ENCODE data around the gene KLHDC1.
"Not testable (repeated sequence)": the region's sequence is repeated elsewhere in the genome, so short reads cannot be mapped to it uniquely, and the experiment has no call there.

Gene KLHDC1

DNA sequence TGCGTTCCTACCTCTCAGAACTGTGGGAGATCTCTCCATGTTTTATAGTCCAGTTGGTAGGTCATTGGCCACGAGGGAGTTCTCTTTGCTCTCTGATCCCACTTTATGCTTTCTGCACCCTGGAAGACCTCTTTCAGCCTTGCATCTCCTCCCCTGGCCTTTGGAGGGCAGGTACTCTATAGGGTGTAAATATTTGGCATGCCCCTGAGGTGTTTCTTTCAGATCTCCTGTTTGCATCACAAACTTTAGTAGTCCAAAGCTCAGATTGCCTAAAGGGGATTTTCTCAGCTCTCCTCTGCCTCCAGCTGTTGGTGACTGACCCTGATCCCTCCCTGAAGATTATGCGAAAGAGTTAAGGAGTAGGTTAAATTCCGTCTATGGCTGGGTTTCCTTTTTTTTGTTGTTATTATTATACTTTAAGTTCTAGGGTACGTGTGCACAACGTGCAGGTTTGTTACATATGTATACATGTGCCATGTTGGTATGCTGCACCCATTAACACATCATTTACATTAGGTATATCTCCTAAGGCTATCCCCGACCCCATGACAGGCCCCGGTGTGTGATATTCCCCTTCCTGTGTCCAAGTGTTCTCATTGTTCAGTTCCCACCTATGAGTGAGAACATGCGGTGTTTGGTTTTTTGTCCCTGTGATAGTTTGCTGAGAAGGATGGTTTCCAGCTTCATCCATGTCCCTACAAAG is 29.0 kb downstream of the KLHDC1 start:
- DNase-seq (ENCODE audit: low spot score): not testable (repeated sequence)

DNA sequence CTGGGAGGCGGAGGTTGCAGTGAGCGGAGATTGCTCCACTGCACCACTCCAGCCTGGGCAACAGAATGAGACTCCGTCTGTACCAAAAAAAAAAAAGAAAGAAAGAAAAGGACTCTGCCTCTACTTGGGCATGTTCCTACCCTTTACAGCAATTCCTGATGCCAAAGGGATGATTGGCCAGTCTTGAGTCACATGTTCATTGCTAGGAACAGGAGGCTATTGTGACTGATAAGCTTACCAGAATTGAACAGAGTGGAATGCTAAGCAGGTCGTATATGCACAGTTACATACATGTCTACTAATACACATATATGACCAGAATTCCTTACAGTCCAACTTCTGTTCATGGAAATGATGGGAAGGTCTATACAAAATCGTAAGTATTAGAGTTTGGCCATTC is 34.3 kb downstream of the KLHDC1 start:
- DNase-seq (ENCODE audit: low spot score): no peak

DNA sequence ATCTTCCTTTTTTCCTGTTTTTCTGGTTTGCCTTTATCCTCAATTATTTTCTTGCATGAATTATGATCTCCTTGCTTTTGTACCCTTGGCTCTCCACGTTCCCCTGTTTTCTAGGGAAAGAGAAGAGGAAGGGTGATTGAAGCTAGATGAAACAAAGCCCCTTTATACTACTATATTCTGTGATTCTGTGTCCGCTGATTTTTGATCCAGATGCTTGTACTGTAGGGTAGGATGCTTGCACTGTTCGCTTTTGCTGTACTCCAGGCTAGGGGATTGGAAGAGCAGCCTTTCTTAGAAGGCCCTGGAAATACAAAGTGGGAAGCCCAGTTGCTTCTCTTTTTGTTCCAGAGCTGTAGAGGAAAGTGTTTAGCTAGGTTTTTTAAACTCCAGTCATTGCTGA is 40.0 kb downstream of the KLHDC1 start:
- DNase-seq (ENCODE audit: low spot score): no peak

DNA sequence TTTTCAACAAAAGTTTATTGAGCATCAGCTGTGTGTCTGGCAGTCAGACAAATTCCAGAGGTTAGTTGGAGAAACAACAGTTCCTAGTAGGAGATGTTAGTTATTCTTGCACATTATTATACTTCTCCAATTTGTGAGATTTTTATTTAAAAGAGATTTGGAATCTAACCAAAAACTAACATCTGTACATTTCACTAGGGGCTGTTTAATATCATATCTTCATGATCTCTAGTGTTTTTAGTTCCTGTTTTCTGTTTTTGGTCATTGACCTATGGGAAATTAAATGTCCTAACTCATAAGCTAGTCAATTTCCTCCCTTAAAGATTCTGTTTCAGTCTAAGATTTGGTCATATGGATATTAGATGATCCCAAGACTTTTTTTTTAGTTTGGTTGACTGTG is 40.9 kb downstream of the KLHDC1 start:
- no peak for DNase-seq (ENCODE audit: low spot score)

DNA sequence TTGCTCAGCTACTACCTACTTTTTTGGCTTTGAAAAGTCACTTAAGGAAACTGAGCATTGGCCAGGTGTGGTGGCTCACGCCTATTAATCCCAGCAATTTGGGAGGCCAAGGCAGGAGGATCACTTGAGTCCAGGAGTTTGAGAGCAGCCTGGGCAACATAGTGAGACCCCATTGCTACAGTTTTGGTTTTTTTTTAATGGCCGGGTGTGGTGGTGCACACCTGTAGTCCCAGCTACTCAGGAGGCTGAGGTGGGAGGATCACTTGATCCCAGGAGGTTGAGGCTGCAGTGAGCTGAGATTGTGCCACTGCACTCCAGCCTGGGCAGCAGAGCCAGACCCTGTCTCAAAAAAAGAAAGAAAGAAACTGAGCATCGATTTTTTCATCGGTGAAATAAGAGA is 42.7 kb downstream of the KLHDC1 start:
- not testable (repeated sequence) for DNase-seq (ENCODE audit: low spot score)

DNA sequence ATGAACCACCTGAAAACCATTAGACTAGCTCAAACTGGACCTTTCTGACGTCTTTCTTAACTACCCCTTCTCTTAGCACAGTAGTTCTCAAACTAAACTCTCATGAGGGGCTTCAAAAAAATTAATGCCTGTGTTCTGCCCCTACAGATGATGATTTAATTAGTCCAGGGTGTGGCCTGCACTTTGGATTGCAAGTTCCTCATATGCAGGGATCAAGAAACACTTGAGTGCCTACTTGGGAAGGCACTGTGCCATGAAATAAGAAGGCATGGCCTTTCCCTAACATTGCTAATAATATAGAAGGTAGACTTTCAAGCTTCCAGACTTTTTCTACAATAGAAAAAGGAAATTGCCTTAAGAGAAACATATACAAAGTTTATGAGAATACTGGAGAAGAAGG is 52.3 kb downstream of the KLHDC1 start:
- DNase-seq (ENCODE audit: low spot score): no peak

DNA sequence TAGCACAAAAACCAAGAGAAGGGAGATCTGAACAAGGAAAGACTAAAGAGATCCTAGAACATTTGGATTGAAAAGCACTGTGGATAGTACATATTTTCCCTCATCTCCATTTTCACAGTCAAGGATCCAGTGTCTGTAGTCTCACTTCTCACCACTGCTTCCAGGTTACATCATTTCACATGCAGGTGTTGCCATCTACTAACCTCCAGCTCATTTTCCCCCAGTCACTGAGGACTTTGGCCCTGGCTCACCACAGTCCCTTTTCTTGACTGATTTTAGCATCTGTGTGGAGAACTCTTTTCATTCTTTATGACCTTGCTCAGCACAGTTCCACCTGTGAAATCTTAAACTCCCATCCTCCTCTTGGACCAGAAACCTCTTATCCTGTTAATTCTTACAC is 53.6 kb downstream of the KLHDC1 start:
- not testable (repeated sequence) for DNase-seq (ENCODE audit: low spot score)

DNA sequence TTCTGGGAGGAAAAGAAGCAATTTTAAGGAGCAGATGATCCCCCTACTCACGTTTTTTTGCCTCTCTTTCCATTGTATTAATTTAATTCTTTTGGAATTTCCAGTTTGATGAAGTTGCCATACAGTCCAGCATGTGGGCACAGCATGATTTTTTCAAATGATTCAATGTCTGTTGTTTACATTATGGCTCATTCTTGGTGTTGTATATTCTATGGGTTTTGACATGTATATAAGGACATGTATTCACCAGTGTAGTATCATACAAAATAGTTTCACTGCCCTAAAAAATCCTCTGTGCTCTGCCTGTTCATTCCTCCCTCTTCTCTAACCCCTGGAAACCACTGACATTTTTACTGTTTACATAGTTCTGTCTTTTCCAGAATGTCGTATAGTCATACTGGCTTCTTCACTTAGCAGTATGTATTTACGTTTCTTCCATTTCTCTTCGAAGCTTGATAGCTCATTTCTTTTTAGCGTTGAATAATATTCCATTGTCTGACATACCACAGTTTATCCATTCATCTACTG is 61.7 kb downstream of the KLHDC1 start:
- no peak for DNase-seq (ENCODE audit: low spot score)

DNA sequence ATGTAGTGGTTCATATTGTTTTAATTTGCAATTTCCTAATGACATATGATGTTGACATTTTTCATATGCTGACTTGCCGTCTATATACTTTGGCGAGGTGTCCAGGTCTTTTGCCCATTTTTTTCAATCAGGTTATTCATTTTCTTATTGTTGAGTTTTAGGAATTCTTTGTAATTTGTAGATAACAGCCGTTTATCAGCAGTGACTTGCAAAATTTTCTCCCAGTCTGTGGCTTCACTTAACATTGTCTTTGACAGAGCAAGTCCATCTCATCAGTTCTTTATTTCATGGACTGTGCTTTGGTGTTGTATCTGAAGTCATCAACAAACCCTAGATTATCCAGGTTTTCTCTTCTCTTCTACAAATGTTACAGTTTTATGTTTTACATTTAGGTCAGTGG is 62.5 kb downstream of the KLHDC1 start:
- DNase-seq (ENCODE audit: low spot score): no peak

DNA sequence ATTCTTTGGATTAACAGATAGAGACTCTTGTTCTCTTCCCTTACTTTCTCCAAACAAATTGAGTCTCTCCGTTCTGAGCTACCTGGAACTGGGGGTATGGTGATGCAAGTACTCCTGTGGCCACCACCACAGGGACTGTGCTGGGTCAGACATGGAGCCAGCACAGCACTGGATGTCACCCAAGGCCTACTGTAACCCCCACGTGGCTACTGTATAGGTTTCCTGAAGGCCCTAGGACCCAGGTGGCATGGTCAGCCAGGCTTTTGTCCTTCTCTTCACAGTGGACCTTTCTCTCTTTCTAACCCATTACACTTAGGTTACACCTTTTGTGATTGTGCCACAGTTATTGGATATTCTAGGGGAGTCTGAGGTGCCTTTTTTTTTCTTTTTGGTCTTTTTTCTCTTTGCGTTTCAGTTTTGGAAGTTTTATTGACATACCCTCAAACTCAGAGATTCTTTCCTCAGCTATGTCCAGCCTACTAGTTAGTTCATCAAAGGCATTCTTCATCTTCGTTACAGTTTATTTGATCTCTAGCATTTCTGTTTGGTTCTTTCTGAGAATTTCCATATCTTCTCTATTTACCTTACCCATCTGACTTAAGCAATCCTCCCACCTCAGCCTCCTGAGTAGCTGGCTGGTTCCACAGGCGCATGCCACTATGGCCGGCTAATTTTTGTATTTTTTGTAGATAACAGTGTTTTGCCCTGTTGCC is 69.1 kb downstream of the KLHDC1 start:
- DNase-seq (ENCODE audit: low spot score): no peak

DNA sequence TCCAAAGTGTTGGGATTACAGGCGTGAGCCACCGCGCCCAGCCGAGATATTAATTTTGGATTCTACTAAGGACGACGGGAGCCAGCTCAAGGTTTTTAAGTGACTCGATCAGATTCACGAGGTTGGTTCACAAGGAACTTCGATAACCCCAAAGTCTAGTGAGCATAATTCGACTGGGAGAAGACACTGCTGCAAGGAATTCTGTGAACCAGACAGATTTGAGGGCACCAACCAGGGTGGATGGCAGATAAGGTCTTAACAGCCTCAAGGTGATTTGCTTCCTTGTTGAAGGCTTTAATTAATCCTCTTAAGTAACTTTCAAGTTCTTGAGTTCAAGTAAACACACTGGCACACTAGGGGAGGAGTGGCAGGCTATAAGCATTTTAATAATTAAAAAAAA is 73.9 kb downstream of the KLHDC1 start:
- no peak for DNase-seq (ENCODE audit: low spot score)

DNA sequence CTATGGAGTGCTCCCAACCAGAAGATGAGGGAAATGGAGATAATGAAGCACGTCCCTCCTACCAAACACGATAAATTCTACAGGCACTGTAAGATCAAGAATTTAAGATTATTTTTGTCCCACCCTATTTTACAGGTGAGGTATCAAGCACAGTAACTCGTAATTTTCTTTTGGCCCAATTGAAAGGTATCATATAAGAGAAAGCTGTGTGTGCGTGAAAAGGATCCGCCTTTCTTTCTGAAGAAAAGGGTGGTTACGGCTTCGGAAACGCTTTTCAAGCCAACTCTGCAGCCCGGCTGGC is 74.3 kb downstream of the KLHDC1 start:
- DNase-seq (ENCODE audit: low spot score): no peak

DNA sequence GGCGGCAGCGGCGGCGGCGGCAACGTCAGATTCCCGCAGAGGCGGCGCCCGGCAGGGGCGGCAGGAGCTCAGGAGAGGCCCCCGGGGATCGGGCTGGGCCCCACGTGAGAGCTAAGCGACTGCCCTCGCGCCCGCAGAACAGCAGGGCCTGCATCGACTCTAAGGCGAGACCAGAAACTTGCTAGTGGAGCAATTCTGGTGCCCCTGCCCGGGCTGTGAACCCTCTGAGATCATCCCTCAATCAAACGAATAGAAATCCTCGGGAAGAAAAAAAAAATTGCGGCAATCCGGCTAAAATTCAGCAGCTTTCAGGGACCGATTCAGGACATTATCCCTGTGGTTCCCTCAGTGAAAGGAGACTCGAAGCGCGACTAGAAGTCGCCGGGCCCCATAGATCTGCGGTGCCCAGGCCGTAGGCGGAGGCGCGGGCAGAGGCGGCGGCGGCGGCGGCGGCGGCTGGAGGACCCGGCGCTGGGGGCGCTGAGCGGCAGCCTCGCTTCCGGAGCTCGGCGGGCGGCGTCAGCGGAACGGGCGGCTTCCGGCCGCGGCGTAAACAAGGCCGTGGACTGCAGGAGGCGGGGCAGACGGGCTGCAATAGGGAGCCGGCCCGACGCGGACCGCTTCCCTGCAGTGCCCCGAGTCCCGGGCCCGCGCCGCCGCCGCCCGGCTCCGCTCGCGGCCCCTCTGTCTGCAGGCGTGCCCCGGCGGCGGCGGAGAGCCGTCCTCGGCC is 74.8 kb downstream of the KLHDC1 start, which contains the start of gene KLHDC2:
Gene KLHDC2, plus strand, starts transcription at position 583 of the 730 bp plus-strand sequence. CDS start 316 bp downstream, outside the sequence.
- DNase-seq (ENCODE audit: low spot score): peak; percentile 86

DNA sequence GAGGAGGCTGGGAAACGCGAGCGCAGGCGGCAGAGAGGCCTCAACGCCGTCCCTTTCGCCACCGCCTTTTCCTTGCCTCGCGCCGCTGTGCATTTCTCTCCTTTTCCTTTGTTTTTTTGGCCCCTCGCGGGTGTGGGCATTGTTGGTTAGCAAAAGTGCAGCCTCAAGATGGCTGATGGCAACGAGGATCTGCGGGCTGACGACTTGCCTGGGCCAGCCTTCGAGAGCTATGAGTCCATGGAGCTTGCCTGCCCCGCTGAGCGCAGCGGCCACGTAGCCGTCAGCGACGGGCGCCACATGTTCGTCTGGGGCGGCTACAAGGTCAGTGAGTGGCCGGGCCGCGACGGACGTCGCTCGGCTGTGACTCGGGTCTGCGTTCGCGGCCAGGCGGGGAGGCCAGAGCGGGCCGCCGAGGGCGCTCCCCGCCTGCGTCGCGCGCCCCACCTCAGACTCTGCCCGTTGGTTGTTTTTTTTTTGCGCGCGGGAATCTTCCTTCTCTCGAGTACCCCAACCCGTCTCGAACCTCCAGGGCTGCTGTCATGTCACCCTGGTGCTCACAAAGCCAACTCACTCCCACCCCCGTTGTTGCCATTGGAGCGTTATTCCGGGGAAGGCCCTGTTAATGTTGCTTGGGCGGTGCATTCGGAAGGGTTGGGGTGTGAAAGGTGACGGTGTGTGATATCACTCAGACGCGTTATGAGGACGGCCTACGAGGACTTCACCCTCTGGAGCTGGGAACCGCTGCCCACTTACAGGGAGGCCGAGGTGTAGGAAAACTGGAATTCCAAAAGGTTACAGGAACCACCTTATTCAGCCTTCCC is 75.6 kb downstream of the KLHDC1 start:
- DNase-seq (ENCODE audit: low spot score): peak; percentile 62

DNA sequence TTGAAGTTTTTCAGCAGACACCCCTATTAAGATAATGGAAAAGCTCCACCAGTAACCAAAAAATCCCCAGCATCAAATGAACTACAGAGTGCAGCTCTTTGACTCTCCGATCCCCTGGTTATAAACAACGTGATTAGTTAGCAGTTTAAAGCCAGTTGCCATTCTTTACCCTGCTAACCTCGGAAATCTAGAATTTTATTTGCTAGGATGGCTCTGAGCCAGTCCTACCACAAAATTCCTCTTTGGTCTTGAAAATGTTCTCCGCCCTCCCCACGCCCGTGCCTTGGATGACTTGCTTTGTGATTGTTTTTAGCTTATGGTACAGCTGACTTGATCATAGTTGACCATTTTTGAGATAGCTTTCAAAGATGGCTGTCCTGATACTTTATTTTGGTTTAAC is 76.3 kb downstream of the KLHDC1 start:
- DNase-seq (ENCODE audit: low spot score): no peak

DNA sequence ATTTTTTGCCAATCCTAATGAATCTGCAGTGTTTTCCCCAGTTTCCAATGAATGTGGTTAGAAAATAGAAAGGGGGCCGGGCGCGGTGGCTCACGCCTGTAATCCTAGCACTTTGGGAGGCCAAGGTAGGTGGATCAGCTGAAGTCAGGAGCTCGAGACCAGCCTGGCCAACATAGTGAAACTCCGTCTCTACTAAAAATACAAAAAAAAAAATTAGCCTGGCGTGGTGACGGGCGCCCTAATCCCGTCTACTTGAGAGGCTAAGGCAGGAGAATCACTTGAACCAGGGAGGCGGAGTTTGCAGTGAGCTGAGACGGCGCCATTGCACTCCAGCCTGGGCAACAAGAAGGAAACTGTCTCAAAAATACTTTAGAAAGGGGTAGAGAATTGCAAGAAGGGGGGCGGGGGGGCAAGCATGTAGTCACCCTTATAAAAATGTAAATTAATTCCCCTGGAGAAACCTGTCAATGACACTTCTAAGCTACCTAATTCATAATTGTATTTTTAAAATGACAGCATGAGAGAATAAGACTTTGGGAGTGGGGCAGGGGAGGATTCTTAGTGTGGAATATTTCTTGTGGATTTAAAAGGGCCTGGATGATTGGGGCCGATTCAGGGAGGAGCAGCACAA is 76.8 kb downstream of the KLHDC1 start:
- DNase-seq (ENCODE audit: low spot score): no peak

DNA sequence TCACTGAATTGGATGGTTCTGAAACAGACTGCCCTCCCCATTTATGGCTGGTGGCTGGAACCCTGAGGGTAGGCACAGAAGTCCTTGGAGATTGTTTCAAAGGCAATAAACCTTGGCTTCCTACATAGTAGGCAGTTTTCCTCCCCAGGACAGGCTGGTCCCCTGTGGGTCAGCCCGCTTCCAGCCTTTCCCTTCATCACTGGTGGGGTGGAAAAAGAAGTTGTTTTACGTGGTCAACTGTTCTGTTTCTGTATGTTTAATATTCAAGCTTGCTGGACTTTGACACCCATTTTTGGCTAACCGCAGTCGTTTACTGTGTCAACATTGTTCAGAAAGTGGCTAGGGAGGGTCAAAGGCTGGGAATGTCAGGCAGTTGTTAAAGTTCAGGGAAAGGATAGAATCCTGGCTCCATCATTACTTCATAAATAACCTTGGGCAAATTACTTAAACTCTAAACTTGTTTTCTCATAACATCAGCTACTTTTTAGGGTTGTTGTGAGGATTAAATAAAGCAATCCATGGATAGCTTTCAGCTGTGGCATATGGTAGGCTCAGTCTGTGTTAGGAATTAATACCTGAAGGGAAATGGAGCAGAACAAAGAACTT is 77.4 kb downstream of the KLHDC1 start:
- no peak for DNase-seq (ENCODE audit: low spot score)

DNA sequence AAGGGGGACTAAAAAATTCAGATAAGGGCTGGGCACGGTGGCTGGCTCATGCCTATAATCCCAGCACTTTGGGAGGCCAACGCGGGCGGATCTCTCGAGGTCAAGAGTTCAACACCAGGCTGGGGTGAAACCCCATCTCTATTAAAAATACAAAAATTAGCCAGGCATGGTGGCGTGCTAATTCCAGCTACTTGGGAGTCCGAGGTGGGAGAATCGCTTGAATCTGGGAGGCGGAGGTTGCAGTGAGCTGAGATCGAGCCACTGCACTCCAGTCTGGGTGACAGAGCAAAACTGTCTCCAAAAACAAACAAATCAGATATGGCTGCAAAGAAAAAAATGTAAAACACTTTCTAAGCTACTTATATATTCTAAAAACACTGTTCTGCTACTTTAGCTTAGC is 78.8 kb downstream of the KLHDC1 start:
- DNase-seq (ENCODE audit: low spot score): not testable (repeated sequence)

DNA sequence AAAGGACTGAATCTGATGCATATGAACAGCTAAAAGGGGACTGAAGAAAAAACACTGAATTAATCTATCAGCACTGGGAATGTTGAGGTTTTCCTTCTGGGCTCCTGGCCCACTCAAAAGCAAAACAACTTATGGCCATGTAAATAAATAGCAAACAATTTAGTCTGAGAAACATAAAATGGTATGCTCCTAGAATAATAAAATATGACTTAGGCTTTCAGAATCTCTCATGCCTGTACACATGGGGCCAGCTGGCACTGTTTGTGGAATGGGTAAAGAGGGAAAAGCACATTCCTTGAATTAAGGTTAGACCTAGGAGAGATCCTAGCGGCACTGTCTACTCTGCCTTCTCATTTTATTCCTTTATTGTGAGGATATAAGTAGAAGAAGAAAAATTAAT is 81.2 kb downstream of the KLHDC1 start:
- DNase-seq (ENCODE audit: low spot score): no peak

DNA sequence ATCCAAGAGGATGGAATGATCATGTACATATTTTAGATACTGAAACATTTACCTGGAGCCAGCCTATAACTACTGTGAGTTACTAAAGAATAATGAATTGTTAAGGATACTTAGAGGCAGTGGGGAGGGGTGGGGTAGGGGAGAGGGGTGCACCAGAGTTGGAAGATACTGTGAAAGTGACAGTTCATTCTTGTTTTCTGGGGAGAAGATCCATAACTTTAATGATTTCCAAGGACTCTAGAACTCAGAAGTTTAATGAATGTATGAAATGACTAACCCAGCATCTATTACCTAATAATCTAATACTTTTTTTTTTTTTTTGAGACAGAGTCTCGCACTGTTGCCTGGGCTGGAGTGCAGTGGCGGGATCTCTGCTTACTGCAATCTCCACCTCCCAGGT is 85.5 kb downstream of the KLHDC1 start:
- DNase-seq (ENCODE audit: low spot score): no peak

DNA sequence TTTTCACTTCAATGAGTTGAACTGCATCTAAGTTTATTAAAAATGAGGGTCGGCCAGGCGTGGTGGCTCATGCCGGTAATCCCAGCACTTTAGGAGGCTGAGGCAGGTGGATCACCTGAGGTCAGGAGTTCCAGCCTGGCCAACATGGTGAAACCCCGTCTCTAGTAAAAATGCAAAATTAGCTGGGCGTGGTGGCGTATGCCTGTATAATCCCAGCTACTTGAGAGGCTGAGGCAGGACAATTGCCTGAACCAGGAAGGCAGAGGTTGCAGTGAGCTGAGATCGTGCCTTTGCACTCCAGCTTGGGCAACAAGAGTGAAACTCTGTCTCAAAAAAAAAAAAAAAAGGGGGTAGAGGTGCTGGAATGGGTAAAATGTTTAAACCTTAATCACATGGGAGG is 88.1 kb downstream of the KLHDC1 start:
- DNase-seq (ENCODE audit: low spot score): not testable (repeated sequence)

All from CD4-positive, alpha-beta T cell treated with Interleukin-15 for 4 hours (primary cell).